Measurements from ENCODE around the gene MSMB. TPM values are rescaled to one million over a fixed set of nuclear protein-coding genes. Genes with fewer than 3 reads are reported as not detected.
A peak's percentile ranks its signal among the peaks of the same experiment; 100 is the strongest.

Gene MSMB
- total and polyA plus RNA-seq, 9 of the 15 experiments (the other 6 are each of a cell fraction or from before 2014, with no cell fraction given) = 0.21 to 0.60 TPM; not detected in 7

DNA sequence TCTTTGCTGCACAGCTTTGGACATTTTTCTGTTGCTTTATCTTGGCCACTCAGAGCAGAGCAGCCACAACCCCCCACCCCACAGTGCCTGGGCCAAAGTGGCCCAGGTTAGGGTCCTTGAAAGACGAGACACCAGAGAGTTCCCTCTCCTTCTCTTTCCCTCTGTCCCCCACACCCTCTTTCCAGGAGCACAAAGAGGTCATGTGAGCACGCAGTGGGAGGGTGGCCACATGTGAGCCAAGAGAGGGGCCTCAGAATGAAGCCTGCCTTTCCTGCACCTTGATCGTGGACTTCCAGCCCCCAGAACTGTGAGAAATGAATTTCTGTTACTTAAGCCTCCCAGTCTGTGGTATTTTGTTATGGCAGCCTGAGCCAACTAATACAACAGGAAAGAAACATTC lies 14.6 kb upstream of the MSMB start:
- H3K9me1 ChIP-seq (ENCODE audit: control insufficient read depth, insufficient read depth, low read length) = no peaks in the 10 kb centered on the region
- H3K27me3 ChIP-seq (ENCODE audit: control insufficient read depth in 2 of 2, insufficient read depth in 2 of 2, low read length in 2 of 2) = no peaks in the 10 kb centered on the region; a peak in 1 of 5 replicates
- in situ Hi-C loops (cut with MboI) (no loop called here), intact Hi-C loops (cut with micrococcal nuclease) (no loop called here)
- ChIA-PET POLR2A (interaction anchor here (0.5 to 1.3 kb wide), 3 partner anchors 9 to 16 kb away, joined by 3 to 4 read pairs (median 3); no protein-coding TSS in a partner anchor), CTCF (ENCODE audit: low intra/inter-chr PET ratio) (no interaction called here)
- ATAC-seq (peak; percentile 57), DNase-seq (ENCODE audit: extremely low read depth in 1 of 4, low spot score in 3 of 4) (no peak), FAIRE-seq (no peak)
- no peaks in the 10 kb centered on the region for H3K79me2 ChIP-seq (ENCODE audit: control insufficient read depth, insufficient read depth, low read length)
- H2AFZ ChIP-seq (ENCODE audit: low read depth, low read length) = peak overlapping the region; percentile 62
- no peaks in the 10 kb centered on the region for H3K36me3 ChIP-seq (ENCODE audit: control insufficient read depth, insufficient read depth, low read length)
- TF ChIP-seq MGA (IDR thresholded peaks at IDR 0.05) (peak; percentile 26; the same call in 1 of the 2 replicates), SAFB (IDR thresholded peaks at IDR 0.05; ENCODE audit: borderline replicate concordance, low read depth, low read length) (no peak)
- TF ChIP-seq, protein P1, sequence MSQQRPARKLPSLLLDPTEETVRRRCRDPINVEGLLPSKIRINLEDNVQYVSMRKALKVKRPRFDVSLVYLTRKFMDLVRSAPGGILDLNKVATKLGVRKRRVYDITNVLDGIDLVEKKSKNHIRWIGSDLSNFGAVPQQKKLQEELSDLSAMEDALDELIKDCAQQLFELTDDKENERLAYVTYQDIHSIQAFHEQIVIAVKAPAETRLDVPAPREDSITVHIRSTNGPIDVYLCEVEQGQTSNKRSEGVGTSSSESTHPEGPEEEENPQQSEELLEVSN (IDR thresholded peaks at IDR 0.05; ENCODE audit: borderline replicate concordance in 1 of 2, extremely low read depth in 1 of 2, insufficient read depth in 1 of 2, insufficient read length in 1 of 2, low read depth in 1 of 2, low read length in 1 of 2, poor library complexity in 1 of 2, severe bottlenecking in 1 of 2) = peak in 1 of 2 experiments; percentile 14
- BruUV-seq (replicated peaks) = no TSS peak
- 25% methylated on average over 3 of the region's 3 CpGs for WGBS (ENCODE audit: insufficient coverage, low coverage, missing lambda C conversion rate)
- H4K20me1 ChIP-seq (replicated peaks; ENCODE audit: control insufficient read depth, insufficient read depth, low read length) = no peaks in the 10 kb centered on the region
- H3K4me2 ChIP-seq (ENCODE audit: insufficient read depth, low read length) = no peak overlapping the region
- H3K27ac ChIP-seq (ENCODE audit: extremely low read depth, low read depth, low read length) = no peak overlapping the region
- H3K9ac ChIP-seq (ENCODE audit: insufficient read depth in 1 of 2, low read depth in 2 of 2, low read length in 2 of 2) = no peak overlapping the region
- 0 out of 2 replicates have a peak, but pooled peaks cover 2% of the 10 kb centered on the region for H3K9me3 ChIP-seq (replicated peaks; ENCODE audit: control insufficient read depth, insufficient read depth, low read depth, low read length)
- H3K4me1 ChIP-seq (replicated peaks in 1 of 2; ENCODE audit: control insufficient read depth in 2 of 2, insufficient read depth in 2 of 2, low read length in 2 of 2) = no peaks in the 10 kb centered on the region; a peak in 2 of 5 replicates
- H3K4me3 ChIP-seq = no peak overlapping the region
